PC-9 (cell line): Measurements from ENCODE around the gene SLC35A5.

Experiments
- CTCF ChIP-seq: fragments of 200-600 bp; sonication (generic); conservative IDR thresholded peaks from 2 replicates; pipeline ENCODE4 v1.6.1; 2017; ENCODE audit warnings: mixed run types, antibody characterized with exemption, mild to moderate bottlenecking, moderate library complexity
- EZH2 ChIP-seq: fragments of 200-600 bp; sonication (generic); IDR thresholded peaks from 2 replicates; pipeline ENCODE4 v1.8.0; 2017; ENCODE audit warnings: antibody characterized with exemption, low read depth

GRCh38 chr3:112632596-112632995, 70.8 kb downstream of the SLC35A5 start:
- TF ChIP-seq CTCF (no peak), EZH2 (no peak)
